Hepatocyte (in vitro differentiated cells): Measurements from ENCODE around the gene LEAP2.

Source experiments
- CTCF ChIP-seq: fragments of 200-600 bp; sonication (generic); IDR thresholded peaks from 2 replicates; pipeline ENCODE4 v1.5.1; 2016; ENCODE audit warnings: antibody characterized with exemption, mild to moderate bottlenecking; ENCODE audit not compliant: poor library complexity
- EZH2 ChIP-seq: fragments of 200-600 bp; sonication (generic); IDR thresholded peaks from 2 replicates; pipeline ENCODE4 v1.6.1; 2016; ENCODE audit warnings: antibody characterized with exemption, mild to moderate bottlenecking, borderline replicate concordance
- EZH2phosphoT487 ChIP-seq: fragments of 200-600 bp; sonication (generic); IDR thresholded peaks from one replicate; pipeline ENCODE4 v1.6.1; 2018; ENCODE audit warnings: antibody characterized with exemption, mild to moderate bottlenecking, low read depth, moderate library complexity; ENCODE audit not compliant: unreplicated experiment, severe bottlenecking

GRCh38 chr5:132909702-132910101 lies 36.2 kb downstream of the LEAP2 start:
- no peak for TF ChIP-seq CTCF
- TF ChIP-seq EZH2phosphoT487 = no peak
- no peak for TF ChIP-seq EZH2
